Coronary artery (tissue), 2 donors: ENCODE results near the gene RXYLT1.

Experiments
- DNase-seq: peaks from one replicate; pipeline ENCODE4 v3.0.0-alpha.2; 2017; ENCODE audit warnings: low spot score
- H3K27ac ChIP-seq, 2 donors: fragments of 200-600 bp; sonication (generic); one replicate each; pipeline ENCODE4 v1.5.1; 2016 to 2019
- H3K4me3 ChIP-seq: fragments of 200-600 bp; sonication (generic); 2 replicates; pipeline ENCODE4 v1.5.1; 2016; ENCODE audit warnings: mild to moderate bottlenecking, moderate library complexity
- CTCF ChIP-seq: fragments of 200-600 bp; sonication (generic); IDR thresholded peaks from one replicate; pipeline ENCODE4 v1.5.1; 2019; ENCODE audit warnings: antibody characterized with exemption

Gene RXYLT1

GRCh38 chr12:63843721-63844390 is 64.1 kb downstream of the RXYLT1 start:
- peak overlapping the region; percentile 84 for H3K4me3 ChIP-seq
- H3K27ac ChIP-seq: peak overlapping the region; percentile 90 to 94
- DNase-seq: peak; percentile 93
- peak; percentile 68 for TF ChIP-seq CTCF

- DNase-seq: peak; percentile 86
- no peak for TF ChIP-seq CTCF
- H3K27ac ChIP-seq: peak within 1 kb of the TSS; percentile 90 to 94
- H3K4me3 ChIP-seq: peak within 1 kb of the TSS; percentile 84
Observed at GRCh38 chr12:63844391-63845341, 65.0 kb downstream of the RXYLT1 start, which contains the start of gene SRGAP1. Gene SRGAP1, plus strand, starts transcription at chr12:63844700. Its CDS starts 117 bp downstream, at chr12:63844817.

GRCh38 chr12:63845726-63846125 is 66.0 kb downstream of the RXYLT1 start:
- DNase-seq: no peak
- H3K27ac ChIP-seq: no peak overlapping the region
- TF ChIP-seq CTCF: no peak
- H3K4me3 ChIP-seq: peak overlapping the region; percentile 84

- TF ChIP-seq CTCF: no peak
- no peak overlapping the region for H3K27ac ChIP-seq
- peak overlapping the region; percentile 84 for H3K4me3 ChIP-seq
- DNase-seq: no peak
Observed at GRCh38 chr12:63846238-63846967, 66.7 kb downstream of the RXYLT1 start.

GRCh38 chr12:63848450-63848849 is 68.7 kb downstream of the RXYLT1 start:
- no peak overlapping the region for H3K27ac ChIP-seq
- no peak for TF ChIP-seq CTCF
- DNase-seq: no peak
- H3K4me3 ChIP-seq: no peak overlapping the region

- no peak for TF ChIP-seq CTCF
- no peak overlapping the region for H3K27ac ChIP-seq
- no peak for DNase-seq
Observed at GRCh38 chr12:63849106-63849620, 69.5 kb downstream of the RXYLT1 start.

More at GRCh38 chr12:63849106-63849620, 69.5 kb downstream of the RXYLT1 start:
- H3K4me3 ChIP-seq: no peak overlapping the region
